Measurements from ENCODE around the gene OR10A2. TPM values are rescaled to one million over a fixed set of nuclear protein-coding genes. Genes with fewer than 3 reads are reported as not detected.

OR10A2 gene
- total RNA-seq, 6 experiments from 2014 or later = not detected

DNA sequence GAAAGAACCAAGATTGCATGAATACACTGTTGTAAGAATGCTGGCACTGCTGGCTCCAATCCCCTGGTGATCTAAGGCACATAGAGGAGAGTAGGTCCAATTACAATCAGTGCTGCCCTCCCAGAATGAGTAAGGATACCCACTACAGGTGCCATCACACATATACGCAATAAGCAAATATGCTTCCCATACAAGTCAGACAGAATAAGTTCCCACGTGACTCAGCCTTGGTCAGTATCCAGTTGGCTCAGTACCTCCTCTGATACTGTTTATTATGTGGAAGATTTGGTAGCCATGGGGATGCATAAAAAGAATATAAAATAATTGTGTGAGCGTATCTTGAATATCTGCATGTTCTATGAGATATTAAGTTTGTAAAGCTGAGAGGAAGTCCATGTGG lies 49.1 kb downstream of the OR10A2 start:
- no peak overlapping the region for H3K27ac Mint-ChIP-seq
- H3K36me3 Mint-ChIP-seq (ENCODE audit: low read depth) = no peaks in the 10 kb centered on the region
- H3K9me3 Mint-ChIP-seq = no peaks in the 10 kb centered on the region
- peaks cover 2% of the 10 kb centered on the region for H3K27me3 Mint-ChIP-seq (ENCODE audit: insufficient read depth)
- DNase-seq = peak; percentile 1
- no peaks in the 10 kb centered on the region for H3K4me1 Mint-ChIP-seq (ENCODE audit: low read depth)
- no peak overlapping the region for H3K4me3 Mint-ChIP-seq
- TF ChIP-seq, protein P1, sequence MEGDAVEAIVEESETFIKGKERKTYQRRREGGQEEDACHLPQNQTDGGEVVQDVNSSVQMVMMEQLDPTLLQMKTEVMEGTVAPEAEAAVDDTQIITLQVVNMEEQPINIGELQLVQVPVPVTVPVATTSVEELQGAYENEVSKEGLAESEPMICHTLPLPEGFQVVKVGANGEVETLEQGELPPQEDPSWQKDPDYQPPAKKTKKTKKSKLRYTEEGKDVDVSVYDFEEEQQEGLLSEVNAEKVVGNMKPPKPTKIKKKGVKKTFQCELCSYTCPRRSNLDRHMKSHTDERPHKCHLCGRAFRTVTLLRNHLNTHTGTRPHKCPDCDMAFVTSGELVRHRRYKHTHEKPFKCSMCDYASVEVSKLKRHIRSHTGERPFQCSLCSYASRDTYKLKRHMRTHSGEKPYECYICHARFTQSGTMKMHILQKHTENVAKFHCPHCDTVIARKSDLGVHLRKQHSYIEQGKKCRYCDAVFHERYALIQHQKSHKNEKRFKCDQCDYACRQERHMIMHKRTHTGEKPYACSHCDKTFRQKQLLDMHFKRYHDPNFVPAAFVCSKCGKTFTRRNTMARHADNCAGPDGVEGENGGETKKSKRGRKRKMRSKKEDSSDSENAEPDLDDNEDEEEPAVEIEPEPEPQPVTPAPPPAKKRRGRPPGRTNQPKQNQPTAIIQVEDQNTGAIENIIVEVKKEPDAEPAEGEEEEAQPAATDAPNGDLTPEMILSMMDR (IDR thresholded peaks at IDR 0.05) = no peak

DNA sequence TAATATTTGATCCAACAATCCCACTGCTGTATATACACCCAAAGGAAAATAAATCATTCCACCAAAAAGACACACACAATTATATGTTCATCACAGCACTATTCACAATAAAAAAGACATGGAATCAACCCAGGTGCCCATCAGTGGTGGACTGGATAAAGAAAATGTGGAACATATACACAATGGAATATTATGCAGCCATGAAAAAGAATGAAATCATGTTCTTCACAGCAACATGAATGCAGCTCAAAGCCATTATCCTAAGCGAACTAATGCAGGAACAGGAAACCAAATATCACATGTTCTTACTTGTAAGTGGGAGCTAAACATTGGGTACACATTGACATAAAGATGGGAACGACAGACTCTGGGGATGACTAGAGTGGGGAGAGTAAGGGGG lies 56.8 kb downstream of the OR10A2 start:
- TF ChIP-seq, protein P1 (IDR thresholded peaks at IDR 0.05) = no peak
- DNase-seq = no peak
- no peak overlapping the region for H3K27ac Mint-ChIP-seq
- no peaks in the 10 kb centered on the region for H3K27me3 Mint-ChIP-seq (ENCODE audit: insufficient read depth)
- no peak overlapping the region for H3K4me3 Mint-ChIP-seq
- H3K4me1 Mint-ChIP-seq (ENCODE audit: low read depth) = no peaks in the 10 kb centered on the region
- no peaks in the 10 kb centered on the region for H3K9me3 Mint-ChIP-seq
- no peaks in the 10 kb centered on the region for H3K36me3 Mint-ChIP-seq (ENCODE audit: low read depth)

DNA sequence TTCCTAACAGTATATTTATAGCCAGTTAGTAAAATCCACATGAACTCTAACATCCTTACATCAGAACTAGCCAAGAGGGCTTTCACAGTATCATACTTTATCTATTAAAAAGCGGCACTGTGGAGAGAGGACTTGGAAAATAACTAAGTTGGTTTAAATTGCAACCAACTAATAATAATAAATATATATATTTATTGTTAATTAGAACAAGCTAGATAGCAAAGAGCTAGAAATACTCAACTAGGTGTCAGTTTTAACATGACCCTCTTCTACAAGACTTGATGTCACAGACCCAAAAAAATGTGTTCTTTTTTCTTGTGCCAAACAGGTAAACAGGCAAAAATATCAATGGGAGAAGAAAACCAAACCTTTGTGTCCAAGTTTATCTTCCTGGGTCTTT lies 57.8 kb downstream of the OR10A2 start, which contains the start of gene OR2D3:
OR2D3 (plus strand) TSS at position 301 of the 400 bp plus-strand sequence; CDS start at position 301, 0 bp downstream.
- peaks cover 4% of the 10 kb centered on the region for H3K4me1 Mint-ChIP-seq (ENCODE audit: low read depth)
- no peak within 1 kb of the TSS for H3K27ac Mint-ChIP-seq
- TF ChIP-seq, protein P1 (IDR thresholded peaks at IDR 0.05) = no peak
- no peaks in the 10 kb centered on the region for H3K9me3 Mint-ChIP-seq
- H3K36me3 Mint-ChIP-seq (ENCODE audit: low read depth) = no peaks in the 10 kb centered on the region
- DNase-seq = no peak
- H3K4me3 Mint-ChIP-seq = no peak within 1 kb of the TSS
- H3K27me3 Mint-ChIP-seq (ENCODE audit: insufficient read depth) = no peaks in the 10 kb centered on the region

Other genes with a start within 250 kb of the OR10A2 start
- gene TPP1, start 243.6 kb upstream of the OR10A2 start, total RNA-seq (2021; fragmentation: NEBNext Ultra II Directional; extraction: Animal tissue kit (Norgen Biotek cat#: 25700)) = 10 to 100 TPM; 50.1 to 61.7 (median 54.1) TPM
- 1 to 10 TPM; 1.4 to 2.8 (median 2.3) TPM for gene DCHS1, start 207.2 kb upstream of the OR10A2 start, total RNA-seq (2021; fragmentation: NEBNext Ultra II Directional; extraction: Animal tissue kit (Norgen Biotek cat#: 25700))
- gene MRPL17, start 179.7 kb upstream of the OR10A2 start, total RNA-seq (2021; fragmentation: NEBNext Ultra II Directional; extraction: Animal tissue kit (Norgen Biotek cat#: 25700)) = 100 to 1,000 TPM in 1 of 6 experiments, 10 to 100 TPM in 5; 79.5 to 111 (median 89.4) TPM
- gene OR2AG2, start 91.1 kb upstream of the OR10A2 start, total RNA-seq (2021; fragmentation: NEBNext Ultra II Directional; extraction: Animal tissue kit (Norgen Biotek cat#: 25700)) = under 1 TPM in 5 of 6 experiments, not detected in 1; 0.07 to 0.14 (median 0.08) TPM
- gene OR2AG1, start 80.0 kb upstream of the OR10A2 start, total RNA-seq (2021; fragmentation: NEBNext Ultra II Directional; extraction: Animal tissue kit (Norgen Biotek cat#: 25700)) = not detected
- gene OR6A2, start 63.4 kb upstream of the OR10A2 start, total RNA-seq (2021; fragmentation: NEBNext Ultra II Directional; extraction: Animal tissue kit (Norgen Biotek cat#: 25700)) = under 1 TPM in 1 of 6 experiments, not detected in 5; 0.12 TPM
- gene OR10A5, start 17.4 kb upstream of the OR10A2 start, total RNA-seq (2021; fragmentation: NEBNext Ultra II Directional; extraction: Animal tissue kit (Norgen Biotek cat#: 25700)) = not detected
- not detected for gene OR10A4, start 13.6 kb downstream of the OR10A2 start, total RNA-seq (2021; fragmentation: NEBNext Ultra II Directional; extraction: Animal tissue kit (Norgen Biotek cat#: 25700))
- not detected for gene OR2D2, start 29.4 kb downstream of the OR10A2 start, total RNA-seq (2021; fragmentation: NEBNext Ultra II Directional; extraction: Animal tissue kit (Norgen Biotek cat#: 25700))
- gene OR2D3, start 57.9 kb downstream of the OR10A2 start, total RNA-seq (2021; fragmentation: NEBNext Ultra II Directional; extraction: Animal tissue kit (Norgen Biotek cat#: 25700)) = not detected
- gene ZNF215, start 63.4 kb downstream of the OR10A2 start, total RNA-seq (2021; fragmentation: NEBNext Ultra II Directional; extraction: Animal tissue kit (Norgen Biotek cat#: 25700)) = 1 to 10 TPM; 4.7 to 6.5 (median 5.6) TPM
- gene ZNF214, start 157.3 kb downstream of the OR10A2 start, total RNA-seq (2021; fragmentation: NEBNext Ultra II Directional; extraction: Animal tissue kit (Norgen Biotek cat#: 25700)) = 1 to 10 TPM in 5 of 6 experiments, under 1 TPM in 1; 0.85 to 2.0 (median 1.7) TPM
- gene NLRP14, start 157.4 kb downstream of the OR10A2 start, total RNA-seq (2021; fragmentation: NEBNext Ultra II Directional; extraction: Animal tissue kit (Norgen Biotek cat#: 25700)) = under 1 TPM in 1 of 6 experiments, not detected in 5; 0.06 TPM
- gene RBMXL2, start 225.9 kb downstream of the OR10A2 start, total RNA-seq (2021; fragmentation: NEBNext Ultra II Directional; extraction: Animal tissue kit (Norgen Biotek cat#: 25700)) = not detected